Caco-2 (cell line): ENCODE measurements around the gene ATP8A2. TPM values are rescaled to one million over a fixed set of nuclear protein-coding genes. Genes with fewer than 3 reads are reported as not detected.

Experiments
- BruUV-seq: library from RNA; stranded (reverse); fragments of 400-500 nt; replicated peaks from 2 replicates; lab custom pipeline; 2021; lab: Mats Ljungman, UMichigan
- CTCF ChIA-PET: fragments of 300-600 bp; sonication (Branson Sonifier 250); formaldehyde crosslinking; loops from one replicate; lab custom pipeline; 2022; ENCODE audit warnings: antibody characterized with exemption; lab: Charles Lee
- POLR2A ChIA-PET: fragments of 300-600 bp; sonication (Branson Sonifier 250); formaldehyde crosslinking; loops from one replicate; lab custom pipeline; 2022; ENCODE audit warnings: antibody characterized with exemption; lab: Charles Lee
- DNase-seq, 2 experiments: peaks; one replicate each; pipeline versions ENCODE4 v3.0.0 to v3.0.0-alpha.2; 2020 to 2022
- H3K27me3 ChIP-seq: replicated peaks from 2 replicates; pipeline ENCODE4 v1.6.0; 2011; ENCODE audit warnings: low read length; ENCODE audit not compliant: control insufficient read depth, insufficient read depth
- H3K36me3 ChIP-seq: 2 replicates; pipeline ENCODE4 v1.5.1; 2011; ENCODE audit warnings: low read length; ENCODE audit not compliant: control insufficient read depth, insufficient read depth
- H3K4me1 ChIP-seq: fragments of 250-450 bp; sonication (Bioruptor Pico); 2 replicates; pipeline ENCODE4 v1.5.1; 2020; ENCODE audit warnings: mild to moderate bottlenecking
- H3K4me3 ChIP-seq: 2 replicates; pipeline ENCODE4 v1.5.1; 2011; ENCODE audit warnings: low read depth, mild to moderate bottlenecking, control low read depth, low read length
- H3K9me3 ChIP-seq: fragments of 250-450 bp; sonication (Bioruptor Pico); 2 replicates; pipeline ENCODE4 v1.5.1; 2020; ENCODE audit warnings: mild to moderate bottlenecking, moderate library complexity
- H3K27ac Mint-ChIP-seq: one replicate; pipeline ENCODE4 v1.8.0; 2022; ENCODE audit warnings: mixed read lengths; ENCODE audit not compliant: unreplicated experiment
- H3K27me3 Mint-ChIP-seq: one replicate; pipeline ENCODE4 v1.8.0; 2022; ENCODE audit warnings: mixed read lengths; ENCODE audit not compliant: insufficient read depth, unreplicated experiment
- H3K36me3 Mint-ChIP-seq: one replicate; pipeline ENCODE4 v1.8.0; 2022; ENCODE audit warnings: mild to moderate bottlenecking, mixed read lengths; ENCODE audit not compliant: insufficient read depth, unreplicated experiment
- H3K4me1 Mint-ChIP-seq: one replicate; pipeline ENCODE4 v1.8.0; 2022; ENCODE audit warnings: low read depth, mixed read lengths; ENCODE audit not compliant: unreplicated experiment
- H3K4me3 Mint-ChIP-seq: one replicate; pipeline ENCODE4 v1.8.0; 2022; ENCODE audit warnings: mild to moderate bottlenecking, moderate library complexity, mixed read lengths; ENCODE audit not compliant: unreplicated experiment
- H3K9me3 Mint-ChIP-seq: one replicate; pipeline ENCODE4 v1.8.0; 2022; ENCODE audit warnings: mixed read lengths; ENCODE audit not compliant: unreplicated experiment
- intact Hi-C: fragments of 100-400 bp; cut with micrococcal nuclease; formaldehyde crosslinking; loops from one replicate; pipeline ENCODE4 v1.10.0; 2022; ENCODE audit not compliant: unreplicated experiment
- total RNA-seq: library from RNA; stranded (reverse); gene quantifications from 2 replicates; pipeline ENCODE4 v1.2.3, GENCODE V29; 2022
- TF ChIP-seq, protein P1 (sequence below), 2 experiments: fragments of 200-600 bp in 1 of 2; IDR thresholded peaks; 1 replicate in 1 of 2; 2 replicates in 1 of 2; pipeline versions ENCODE4 v1.5.1 to v1.8.0; 2011 to 2022; ENCODE audit warnings: antibody characterized with exemption in 1 of 2, control low read depth in 1 of 2, inconsistent platforms in 1 of 2, low read depth in 1 of 2, low read length in 1 of 2, mild to moderate bottlenecking in 1 of 2, moderate library complexity in 1 of 2; ENCODE audit not compliant: insufficient read depth in 1 of 2, severe bottlenecking in 1 of 2, unreplicated experiment in 1 of 2

The ATP8A2 gene
- total RNA-seq, 1 experiment from 2014 or later, result 0.05 TPM

DNA sequence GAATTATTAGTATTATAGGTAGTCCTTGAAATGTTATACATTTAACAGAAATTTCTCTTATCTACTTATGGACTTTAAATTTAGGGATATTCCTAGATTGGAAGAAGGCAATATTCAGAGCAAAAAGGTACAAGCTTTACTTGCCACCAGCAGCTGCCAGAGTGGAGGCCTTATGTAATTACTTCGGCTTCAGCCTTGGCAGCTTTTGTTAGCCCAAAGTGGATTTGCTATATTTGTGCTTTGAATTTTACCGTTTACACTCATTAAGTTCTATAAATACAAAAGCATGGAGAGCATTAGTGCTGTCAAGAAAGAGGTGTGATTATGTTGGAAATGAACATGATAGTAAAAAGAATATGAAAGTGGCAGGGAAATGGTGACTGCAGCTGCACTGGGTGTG, 319.9 kb downstream of the ATP8A2 start:
- no peaks in the 10 kb centered on the region for H3K9me3 Mint-ChIP-seq
- BruUV-seq, result no TSS peak

DNA sequence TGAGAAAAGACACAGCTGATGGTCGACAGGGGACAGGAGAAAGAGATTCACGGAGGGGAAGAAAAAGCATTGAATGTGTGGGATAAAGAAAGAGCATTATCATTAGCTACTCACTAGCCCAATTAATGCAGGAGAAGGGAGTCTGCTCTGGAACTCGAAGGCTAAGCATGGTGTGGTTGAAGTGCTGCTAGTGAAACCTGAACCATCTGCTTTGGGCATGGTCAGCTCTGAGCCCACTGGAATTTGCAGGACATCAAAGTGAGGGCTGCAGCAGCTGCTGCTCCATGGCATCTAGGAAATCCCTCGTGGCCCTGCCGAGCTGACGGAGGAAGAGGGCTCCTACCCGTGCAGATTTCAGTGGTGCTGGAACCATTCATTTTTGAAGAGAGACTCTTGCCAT, 320.3 kb downstream of the ATP8A2 start:
- DNase-seq, result no peak
- intact Hi-C loops, result no loop called here
- no peaks in the 10 kb centered on the region; the same call in 1 of the 2 replicates for H3K27me3 ChIP-seq
- H3K4me3 ChIP-seq, result no peak overlapping the region
- TF ChIP-seq, protein P1, sequence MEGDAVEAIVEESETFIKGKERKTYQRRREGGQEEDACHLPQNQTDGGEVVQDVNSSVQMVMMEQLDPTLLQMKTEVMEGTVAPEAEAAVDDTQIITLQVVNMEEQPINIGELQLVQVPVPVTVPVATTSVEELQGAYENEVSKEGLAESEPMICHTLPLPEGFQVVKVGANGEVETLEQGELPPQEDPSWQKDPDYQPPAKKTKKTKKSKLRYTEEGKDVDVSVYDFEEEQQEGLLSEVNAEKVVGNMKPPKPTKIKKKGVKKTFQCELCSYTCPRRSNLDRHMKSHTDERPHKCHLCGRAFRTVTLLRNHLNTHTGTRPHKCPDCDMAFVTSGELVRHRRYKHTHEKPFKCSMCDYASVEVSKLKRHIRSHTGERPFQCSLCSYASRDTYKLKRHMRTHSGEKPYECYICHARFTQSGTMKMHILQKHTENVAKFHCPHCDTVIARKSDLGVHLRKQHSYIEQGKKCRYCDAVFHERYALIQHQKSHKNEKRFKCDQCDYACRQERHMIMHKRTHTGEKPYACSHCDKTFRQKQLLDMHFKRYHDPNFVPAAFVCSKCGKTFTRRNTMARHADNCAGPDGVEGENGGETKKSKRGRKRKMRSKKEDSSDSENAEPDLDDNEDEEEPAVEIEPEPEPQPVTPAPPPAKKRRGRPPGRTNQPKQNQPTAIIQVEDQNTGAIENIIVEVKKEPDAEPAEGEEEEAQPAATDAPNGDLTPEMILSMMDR (IDR thresholded peaks at IDR 0.05; ENCODE audit: insufficient read depth in 1 of 2, low read depth in 1 of 2, low read length in 1 of 2, severe bottlenecking in 1 of 2, unreplicated experiment in 1 of 2), result no peak
- Mint-ChIP-seq H3K9me3 (no peaks in the 10 kb centered on the region), H3K4me3 (no peak overlapping the region), H3K27ac (no peak overlapping the region), H3K27me3 (peaks cover 23% of the 10 kb centered on the region), H3K4me1 (no peaks in the 10 kb centered on the region), H3K36me3 (no peaks in the 10 kb centered on the region)
- no TSS peak for BruUV-seq
- no peaks in the 10 kb centered on the region for H3K36me3 ChIP-seq
- no peaks in the 10 kb centered on the region for H3K9me3 ChIP-seq
- CTCF ChIA-PET, result no interaction called here
- POLR2A ChIA-PET, result no interaction called here
- no peaks in the 10 kb centered on the region for H3K4me1 ChIP-seq

More for the DNA sequence above, 319.9 kb downstream of the ATP8A2 start:
- ChIA-PET POLR2A (no interaction called here), CTCF (no interaction called here)
- DNase-seq, result no peak
- H3K27me3 ChIP-seq, result no peaks in the 10 kb centered on the region; the same call in 1 of the 2 replicates
- H3K4me3 ChIP-seq, result no peak overlapping the region
- intact Hi-C loops, result no loop called here
- no peaks in the 10 kb centered on the region for H3K9me3 ChIP-seq
- peaks cover 23% of the 10 kb centered on the region for H3K27me3 Mint-ChIP-seq
- H3K36me3 Mint-ChIP-seq, result no peaks in the 10 kb centered on the region
- TF ChIP-seq, protein P1 (IDR thresholded peaks at IDR 0.05; ENCODE audit: insufficient read depth in 1 of 2, low read depth in 1 of 2, low read length in 1 of 2, severe bottlenecking in 1 of 2, unreplicated experiment in 1 of 2), result no peak
- H3K4me1 ChIP-seq, result no peaks in the 10 kb centered on the region
- no peak overlapping the region for H3K4me3 Mint-ChIP-seq
- no peaks in the 10 kb centered on the region for H3K36me3 ChIP-seq
- no peaks in the 10 kb centered on the region for H3K4me1 Mint-ChIP-seq
- H3K27ac Mint-ChIP-seq, result no peak overlapping the region

DNA sequence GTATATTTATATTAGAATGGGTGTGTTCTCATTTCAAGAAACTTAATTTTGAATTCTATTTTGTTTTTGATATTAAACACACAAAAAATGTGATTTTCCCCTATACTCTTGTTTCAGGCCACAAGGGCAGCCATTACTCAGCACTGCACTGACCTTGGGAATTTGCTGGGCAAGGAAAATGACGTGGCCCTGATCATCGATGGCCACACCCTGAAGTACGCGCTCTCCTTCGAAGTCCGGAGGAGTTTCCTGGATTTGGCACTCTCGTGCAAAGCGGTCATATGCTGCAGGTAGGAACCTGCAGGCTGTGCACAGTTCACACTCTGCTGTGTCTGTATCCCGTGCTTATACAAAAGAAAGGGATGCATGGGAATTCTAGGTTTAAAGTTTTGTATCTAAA, 327.3 kb downstream of the ATP8A2 start:
- POLR2A ChIA-PET, result no interaction called here
- Mint-ChIP-seq H3K36me3 (no peaks in the 10 kb centered on the region), H3K27me3 (peaks cover 13% of the 10 kb centered on the region), H3K9me3 (no peaks in the 10 kb centered on the region), H3K4me3 (no peak overlapping the region), H3K27ac (no peak overlapping the region), H3K4me1 (no peaks in the 10 kb centered on the region)
- TF ChIP-seq, protein P1 (IDR thresholded peaks at IDR 0.05; ENCODE audit: insufficient read depth in 1 of 2, low read depth in 1 of 2, low read length in 1 of 2, severe bottlenecking in 1 of 2, unreplicated experiment in 1 of 2), result no peak
- BruUV-seq, result no TSS peak
- CTCF ChIA-PET, result no interaction called here
- H3K9me3 ChIP-seq, result no peaks in the 10 kb centered on the region
- no peak overlapping the region for H3K4me3 ChIP-seq
- H3K4me1 ChIP-seq, result no peaks in the 10 kb centered on the region
- intact Hi-C loops, result no loop called here
- H3K36me3 ChIP-seq, result no peaks in the 10 kb centered on the region
- DNase-seq, result no peak
- H3K27me3 ChIP-seq, result no peaks in the 10 kb centered on the region
